ENCODE measurements around the gene PAK5.

- no peak for TF ChIP-seq CTCF (IDR thresholded peaks at IDR 0.05)
- TF ChIP-seq POLR2A (IDR thresholded peaks at IDR 0.05), result no peak
These were observed 31.7 kb downstream of the PAK5 start for GRCh38 chr20:9807136-9807535.
